Sigmoid colon (tissue), 4 donors: ENCODE measurements around the gene OGFOD2.

Experiments used
- EP300 ChIP-seq, 4 donors: sonication (generic); formaldehyde crosslinking; IDR thresholded peaks; one replicate each; pipeline ENCODE4 v1.6.1; 2017; ENCODE audit warnings: antibody characterized with exemption in 4 of 4
- POLR2A ChIP-seq, 2 donors: fragments of 450-650 bp; IDR thresholded peaks; one replicate each; pipeline ENCODE4 v1.6.1; 2016; ENCODE audit warnings: antibody characterized with exemption in 2 of 2, mild to moderate bottlenecking in 2 of 2, moderate library complexity in 2 of 2
- TF ChIP-seq, protein P1 (sequence below), 4 experiments: fragments of 450-650 bp in 3 of 4; fragments of 200-600 bp in 1 of 4; IDR thresholded peaks; one replicate each; pipeline ENCODE4 v1.5.1; 2016 to 2019; ENCODE audit warnings: antibody characterized with exemption in 4 of 4, mild to moderate bottlenecking in 3 of 4, moderate library complexity in 2 of 4

- TF ChIP-seq, protein P1, sequence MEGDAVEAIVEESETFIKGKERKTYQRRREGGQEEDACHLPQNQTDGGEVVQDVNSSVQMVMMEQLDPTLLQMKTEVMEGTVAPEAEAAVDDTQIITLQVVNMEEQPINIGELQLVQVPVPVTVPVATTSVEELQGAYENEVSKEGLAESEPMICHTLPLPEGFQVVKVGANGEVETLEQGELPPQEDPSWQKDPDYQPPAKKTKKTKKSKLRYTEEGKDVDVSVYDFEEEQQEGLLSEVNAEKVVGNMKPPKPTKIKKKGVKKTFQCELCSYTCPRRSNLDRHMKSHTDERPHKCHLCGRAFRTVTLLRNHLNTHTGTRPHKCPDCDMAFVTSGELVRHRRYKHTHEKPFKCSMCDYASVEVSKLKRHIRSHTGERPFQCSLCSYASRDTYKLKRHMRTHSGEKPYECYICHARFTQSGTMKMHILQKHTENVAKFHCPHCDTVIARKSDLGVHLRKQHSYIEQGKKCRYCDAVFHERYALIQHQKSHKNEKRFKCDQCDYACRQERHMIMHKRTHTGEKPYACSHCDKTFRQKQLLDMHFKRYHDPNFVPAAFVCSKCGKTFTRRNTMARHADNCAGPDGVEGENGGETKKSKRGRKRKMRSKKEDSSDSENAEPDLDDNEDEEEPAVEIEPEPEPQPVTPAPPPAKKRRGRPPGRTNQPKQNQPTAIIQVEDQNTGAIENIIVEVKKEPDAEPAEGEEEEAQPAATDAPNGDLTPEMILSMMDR (IDR thresholded peaks at IDR 0.05) = no peak
- TF ChIP-seq POLR2A (IDR thresholded peaks at IDR 0.05) (no peak), EP300 (IDR thresholded peaks at IDR 0.05) (no peak)
Measured at GRCh38 chr12:122982963-122983788, 8.1 kb downstream of the OGFOD2 start.
